Measurements from ENCODE around the gene TTLL4.

DNA sequence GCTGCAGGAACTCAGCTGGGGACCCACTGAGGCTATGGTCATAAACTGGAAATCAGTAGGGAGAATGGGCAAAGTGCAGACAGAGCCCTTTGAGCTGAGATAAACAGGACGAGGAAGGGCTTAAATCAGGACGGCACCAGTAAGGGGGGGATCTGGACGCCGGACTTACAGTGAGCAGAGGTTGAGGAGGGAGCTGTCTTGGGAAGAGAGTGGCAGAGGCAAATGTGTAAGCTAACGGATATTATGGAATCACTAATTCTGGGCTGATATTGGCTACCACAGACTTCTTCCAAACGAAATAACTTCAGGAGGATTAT, 71.9 kb downstream of the TTLL4 start:
- TF ChIP-seq CTCF (conservative IDR thresholded peaks at IDR 0.05; ENCODE audit: low read length): no peak
- TF ChIP-seq EZH2phosphoT487 (IDR thresholded peaks at IDR 0.05; ENCODE audit: borderline replicate concordance): no peak

All from Loucy (cell line).